ENCODE data around the gene DIP2C. TPM values are rescaled to one million over a fixed set of nuclear protein-coding genes. Genes with fewer than 3 reads are reported as not detected.
"Not testable (repeated sequence)": the region's sequence is repeated elsewhere in the genome, so short reads cannot be mapped to it uniquely, and the experiment has no call there.

The DIP2C gene
- total and polyA plus RNA-seq, 2 donors, result 21.0 to 24.3 TPM

GRCh38 chr10:514137-514671, 175.3 kb downstream of the DIP2C start:
- no peak for DNase-seq (ENCODE audit: extremely low spot score)
- H3K36me3 ChIP-seq (ENCODE audit: insufficient read depth), result no peaks in the 10 kb centered on the region
- no peak overlapping the region for H3K4me3 ChIP-seq (ENCODE audit: low read depth, low read length)
- H3K27ac ChIP-seq (ENCODE audit: low read depth), result no peak overlapping the region
- H3K4me1 ChIP-seq (ENCODE audit: insufficient read depth), result no peaks in the 10 kb centered on the region
- 81% methylated on average over 22 of the region's 22 CpGs for WGBS

GRCh38 chr10:513393-513792, 176.1 kb downstream of the DIP2C start:
- WGBS, result 91% methylated on average over 18 of the region's 18 CpGs
- Histone ChIP-seq H3K36me3 (ENCODE audit: insufficient read depth) (no peaks in the 10 kb centered on the region), H3K4me1 (ENCODE audit: insufficient read depth) (no peaks in the 10 kb centered on the region), H3K27ac (ENCODE audit: low read depth) (no peak overlapping the region), H3K4me3 (ENCODE audit: low read depth, low read length) (no peak overlapping the region)
- DNase-seq (ENCODE audit: extremely low spot score), result no peak

- DNase-seq (ENCODE audit: extremely low spot score); H3K27ac ChIP-seq (ENCODE audit: low read depth); H3K36me3 ChIP-seq (ENCODE audit: insufficient read depth); H3K4me1 ChIP-seq (ENCODE audit: insufficient read depth); H3K4me3 ChIP-seq (ENCODE audit: low read depth, low read length): not testable (repeated sequence)
- WGBS, result 95% methylated on average over 5 of the region's 5 CpGs
Observed at GRCh38 chr10:512661-513060, 176.8 kb downstream of the DIP2C start.

- no peaks in the 10 kb centered on the region for H3K36me3 ChIP-seq (ENCODE audit: insufficient read depth)
- H3K4me1 ChIP-seq (ENCODE audit: insufficient read depth), result no peaks in the 10 kb centered on the region
- H3K27ac ChIP-seq (ENCODE audit: low read depth), result no peak overlapping the region
- no peak for DNase-seq (ENCODE audit: extremely low spot score)
- H3K4me3 ChIP-seq (ENCODE audit: low read depth, low read length), result no peak overlapping the region
- 78% methylated on average over 14 of the region's 14 CpGs for WGBS
Observed at GRCh38 chr10:511849-512191, 177.6 kb downstream of the DIP2C start.

GRCh38 chr10:511101-511848, 178.2 kb downstream of the DIP2C start:
- H3K36me3 ChIP-seq (ENCODE audit: insufficient read depth), result no peaks in the 10 kb centered on the region
- no peak overlapping the region for H3K27ac ChIP-seq (ENCODE audit: low read depth)
- peak; percentile 80 for DNase-seq (ENCODE audit: extremely low spot score)
- 26% methylated on average over 21 of the region's 21 CpGs for WGBS
- no peak overlapping the region for H3K4me3 ChIP-seq (ENCODE audit: low read depth, low read length)
- H3K4me1 ChIP-seq (ENCODE audit: insufficient read depth), result no peaks in the 10 kb centered on the region

- Histone ChIP-seq H3K4me3 (ENCODE audit: low read depth, low read length) (no peak overlapping the region), H3K36me3 (ENCODE audit: insufficient read depth) (no peaks in the 10 kb centered on the region), H3K27ac (ENCODE audit: low read depth) (no peak overlapping the region), H3K4me1 (ENCODE audit: insufficient read depth) (no peaks in the 10 kb centered on the region)
- WGBS, result 48% methylated on average over 17 of the region's 17 CpGs
- peak; percentile 14 for DNase-seq (ENCODE audit: extremely low spot score)
Observed at GRCh38 chr10:510415-510881, 179.0 kb downstream of the DIP2C start.

GRCh38 chr10:509361-510102, 179.9 kb downstream of the DIP2C start:
- no peak overlapping the region for H3K4me3 ChIP-seq (ENCODE audit: low read depth, low read length)
- no peak for DNase-seq (ENCODE audit: extremely low spot score)
- H3K4me1 ChIP-seq (ENCODE audit: insufficient read depth), result no peaks in the 10 kb centered on the region
- no peak overlapping the region for H3K27ac ChIP-seq (ENCODE audit: low read depth)
- WGBS, result 86% methylated on average over 30 of the region's 30 CpGs
- H3K36me3 ChIP-seq (ENCODE audit: insufficient read depth), result no peaks in the 10 kb centered on the region

- H3K36me3 ChIP-seq (ENCODE audit: insufficient read depth), result no peaks in the 10 kb centered on the region
- no peak overlapping the region for H3K4me3 ChIP-seq (ENCODE audit: low read depth, low read length)
- no peaks in the 10 kb centered on the region for H3K4me1 ChIP-seq (ENCODE audit: insufficient read depth)
- no peak overlapping the region for H3K27ac ChIP-seq (ENCODE audit: low read depth)
- DNase-seq (ENCODE audit: extremely low spot score), result no peak
- 96% methylated on average over 13 of the region's 13 CpGs for WGBS
Observed at GRCh38 chr10:508726-509125, 180.7 kb downstream of the DIP2C start.

GRCh38 chr10:507908-508444, 181.5 kb downstream of the DIP2C start:
- Histone ChIP-seq H3K36me3 (ENCODE audit: insufficient read depth) (no peaks in the 10 kb centered on the region), H3K4me1 (ENCODE audit: insufficient read depth) (no peaks in the 10 kb centered on the region), H3K4me3 (ENCODE audit: low read depth, low read length) (no peak overlapping the region), H3K27ac (ENCODE audit: low read depth) (no peak overlapping the region)
- DNase-seq (ENCODE audit: extremely low spot score), result no peak
- 93% methylated on average over 12 of the region's 12 CpGs for WGBS

- H3K4me3 ChIP-seq (ENCODE audit: low read depth, low read length), result no peak overlapping the region
- no peaks in the 10 kb centered on the region for H3K4me1 ChIP-seq (ENCODE audit: insufficient read depth)
- DNase-seq (ENCODE audit: extremely low spot score), result no peak
- 97% methylated on average over 16 of the region's 16 CpGs for WGBS
- H3K36me3 ChIP-seq (ENCODE audit: insufficient read depth), result no peaks in the 10 kb centered on the region
- H3K27ac ChIP-seq (ENCODE audit: low read depth), result no peak overlapping the region
Observed at GRCh38 chr10:507355-507699, 182.1 kb downstream of the DIP2C start.

GRCh38 chr10:506451-507354, 182.8 kb downstream of the DIP2C start:
- WGBS, result 93% methylated on average over 32 of the region's 32 CpGs
- DNase-seq (ENCODE audit: extremely low spot score), result no peak
- Histone ChIP-seq H3K36me3 (ENCODE audit: insufficient read depth) (no peaks in the 10 kb centered on the region), H3K4me1 (ENCODE audit: insufficient read depth) (no peaks in the 10 kb centered on the region), H3K27ac (ENCODE audit: low read depth) (no peak overlapping the region), H3K4me3 (ENCODE audit: low read depth, low read length) (no peak overlapping the region)

GRCh38 chr10:505419-505818, 184.0 kb downstream of the DIP2C start:
- WGBS, result 71% methylated on average over 3 of the region's 3 CpGs
- Histone ChIP-seq H3K4me1 (ENCODE audit: insufficient read depth) (no peaks in the 10 kb centered on the region), H3K36me3 (ENCODE audit: insufficient read depth) (no peaks in the 10 kb centered on the region), H3K27ac (ENCODE audit: low read depth) (no peak overlapping the region), H3K4me3 (ENCODE audit: low read depth, low read length) (no peak overlapping the region)
- no peak for DNase-seq (ENCODE audit: extremely low spot score)

GRCh38 chr10:504806-505205, 184.7 kb downstream of the DIP2C start:
- DNase-seq (ENCODE audit: extremely low spot score), result no peak
- Histone ChIP-seq H3K27ac (ENCODE audit: low read depth) (no peak overlapping the region), H3K36me3 (ENCODE audit: insufficient read depth) (no peaks in the 10 kb centered on the region), H3K4me3 (ENCODE audit: low read depth, low read length) (no peak overlapping the region), H3K4me1 (ENCODE audit: insufficient read depth) (no peaks in the 10 kb centered on the region)
- WGBS, result 94% methylated on average over 14 of the region's 14 CpGs

Measured in urinary bladder (tissue), 4 donors.